Measurements from ENCODE around the gene ATF4. TPM values are rescaled to one million over a fixed set of nuclear protein-coding genes. Genes with fewer than 3 reads are reported as not detected.

ATF4 gene
- total RNA-seq, 1 experiment from 2014 or later: 608 TPM

GRCh38 chr22:39472570-39473556, 47.5 kb upstream of the ATF4 start:
- H3K27me3 ChIP-seq (ENCODE audit: insufficient read depth, low read length): no peaks in the 10 kb centered on the region
- H3K4me3 ChIP-seq (replicated peaks in 1 of 2; ENCODE audit: low read depth in 1 of 2, low read length in 2 of 2): no peak overlapping the region
- POLR2A ChIA-PET: no interaction called here
- no TSS peak for BruUV-seq (replicated peaks)
- H3K9me3 ChIP-seq (ENCODE audit: control insufficient read depth in 1 of 2, insufficient read depth in 1 of 2, low read depth in 1 of 2, low read length in 2 of 2): no peaks in the 10 kb centered on the region
- DNase-seq (ENCODE audit: low read depth, low spot score) (no peak), ATAC-seq (peak; percentile 35; the same call in 1 of the 2 replicates)
- H3K27ac ChIP-seq (ENCODE audit: low read depth, low read length): no peak overlapping the region
- no peak overlapping the region for H3K9ac ChIP-seq (ENCODE audit: low read length)
- H2AFZ ChIP-seq (ENCODE audit: low read depth, low read length, poor library complexity, severe bottlenecking): no peak overlapping the region
- RAD21 ChIA-PET (ENCODE audit: low non-redundant PET in 1 of 2, low total read pairs in 2 of 2, uncharacterized antibody in 2 of 2, unreplicated experiment in 2 of 2): no interaction called here
- CTCF ChIA-PET: no interaction called here
- H3K4me2 ChIP-seq (ENCODE audit: low read length): no peak overlapping the region
- H4K20me1 ChIP-seq (ENCODE audit: insufficient read depth): no peaks in the 10 kb centered on the region
- no peaks in the 10 kb centered on the region for H3K36me3 ChIP-seq (ENCODE audit: control insufficient read depth in 1 of 2, insufficient read depth in 2 of 2, low read length in 2 of 2)
- no peaks in the 10 kb centered on the region for H3K9me2 ChIP-seq (ENCODE audit: insufficient read depth)
- no peak for TF ChIP-seq EGR1 (IDR thresholded peaks at IDR 0.05; ENCODE audit: low read depth)
- peaks cover 0 to 13% of the 10 kb centered on the region in 2 experiments; a peak in 1 of 4 replicates for H3K4me1 ChIP-seq (ENCODE audit: control insufficient read depth in 1 of 2, insufficient read depth in 2 of 2, low read length in 2 of 2)
- H3K79me2 ChIP-seq (ENCODE audit: insufficient read depth, low read length): no peaks in the 10 kb centered on the region
- intact Hi-C loops (cut with micrococcal nuclease): no loop called here

GRCh38 chr22:39473851-39474250, 46.5 kb upstream of the ATF4 start:
- Histone ChIP-seq H3K9ac (ENCODE audit: low read length) (no peak overlapping the region), H4K20me1 (ENCODE audit: insufficient read depth) (no peaks in the 10 kb centered on the region), H3K9me3 (ENCODE audit: control insufficient read depth in 1 of 2, insufficient read depth in 1 of 2, low read depth in 1 of 2, low read length in 2 of 2) (no peaks in the 10 kb centered on the region), H3K4me1 (ENCODE audit: control insufficient read depth in 1 of 2, insufficient read depth in 2 of 2, low read length in 2 of 2) (peaks cover 0 to 13% of the 10 kb centered on the region in 2 experiments; a peak in 1 of 4 replicates), H3K36me3 (ENCODE audit: control insufficient read depth in 1 of 2, insufficient read depth in 2 of 2, low read length in 2 of 2) (no peaks in the 10 kb centered on the region), H3K79me2 (ENCODE audit: insufficient read depth, low read length) (no peaks in the 10 kb centered on the region), H3K4me3 (replicated peaks in 1 of 2; ENCODE audit: low read depth in 1 of 2, low read length in 2 of 2) (no peak overlapping the region), H3K27me3 (ENCODE audit: insufficient read depth, low read length) (no peaks in the 10 kb centered on the region), H2AFZ (ENCODE audit: low read depth, low read length, poor library complexity, severe bottlenecking) (no peak overlapping the region), H3K27ac (ENCODE audit: low read depth, low read length) (no peak overlapping the region), H3K9me2 (ENCODE audit: insufficient read depth) (no peaks in the 10 kb centered on the region), H3K4me2 (ENCODE audit: low read length) (no peak overlapping the region)
- TF ChIP-seq ATF3 (IDR thresholded peaks at IDR 0.05) (no peak), ELF1 (IDR thresholded peaks at IDR 0.05; ENCODE audit: borderline replicate concordance, low read depth) (no peak), SRF (IDR thresholded peaks at IDR 0.05; ENCODE audit: low read depth) (no peak), POLR2AphosphoS5 (IDR thresholded peaks at IDR 0.05; ENCODE audit: low read depth, low read length) (no peak), SIN3A (IDR thresholded peaks at IDR 0.05; ENCODE audit: low read depth) (no peak), TCF7L2 (IDR thresholded peaks at IDR 0.05; ENCODE audit: borderline replicate concordance, extremely low read depth, insufficient read depth, insufficient read length) (no peak), EZH2phosphoT487 (IDR thresholded peaks at IDR 0.05; ENCODE audit: borderline replicate concordance) (no peak), EZH2 (IDR thresholded peaks at IDR 0.05) (no peak), YY1 (IDR thresholded peaks at IDR 0.05; ENCODE audit: extremely low read depth, insufficient replicate concordance, low read depth, low read length) (no peak), ZNF274 (IDR thresholded peaks at IDR 0.05; ENCODE audit: low read depth, low read length) (no peak), REST (IDR thresholded peaks at IDR 0.05; ENCODE audit: low read depth) (no peak), ZFX (IDR thresholded peaks at IDR 0.05) (no peak), JUND (IDR thresholded peaks at IDR 0.05) (no peak), MAX (IDR thresholded peaks at IDR 0.05) (no peak), CBX3 (IDR thresholded peaks at IDR 0.05; ENCODE audit: low read depth) (no peak), POLR2A (IDR thresholded peaks at IDR 0.05; ENCODE audit: borderline replicate concordance, extremely low read depth, insufficient read depth, insufficient read length) (no peak), CEBPB (IDR thresholded peaks at IDR 0.05; ENCODE audit: low read depth) (no peak), EGR1 (IDR thresholded peaks at IDR 0.05; ENCODE audit: low read depth) (no peak)
- no peak for ATAC-seq
- DNase-seq (ENCODE audit: low read depth, low spot score): no peak
- CTCF ChIA-PET: no interaction called here
- intact Hi-C loops (cut with micrococcal nuclease): no loop called here
- POLR2A ChIA-PET: no interaction called here
- no TSS peak for BruUV-seq (replicated peaks)
- RAD21 ChIA-PET (ENCODE audit: low non-redundant PET in 1 of 2, low total read pairs in 2 of 2, uncharacterized antibody in 2 of 2, unreplicated experiment in 2 of 2): no interaction called here
